Frontal cortex (tissue), 4 donors: Measurements from ENCODE around the gene PLEKHG3. TPM values are rescaled to one million over a fixed set of nuclear protein-coding genes. Genes with fewer than 3 reads are reported as not detected.
A peak's percentile ranks its signal among the peaks of the same experiment; 100 is the strongest.

Experiments used
- DNase-seq, 2 donors: peaks; one replicate each; pipeline ENCODE4 v3.0.0; 2012; ENCODE audit warnings: low spot score in 2 of 2
- FAIRE-seq: peaks from 2 replicates; lab custom pipeline; 2012; peaks lifted over from hg19 to GRCh38; lab: Jason Lieb, UNC
- total RNA-seq: library from RNA; depleted of rRNA; stranded (reverse); fragments of >200 nt; gene quantifications from one replicate; pipeline ENCODE4 v1.2.3, GENCODE V29; 2014
- donor health status: control.
- donor health status: control.
- donor health status: control.

PLEKHG3 gene
- total RNA-seq, 1 donor from 2014 or later = 7.3 TPM

GRCh38 chr14:64704743-64705380, 638 bp downstream of the PLEKHG3 start:
- DNase-seq (no peak), FAIRE-seq (no peak)

- peak in 1 of 2 donors; percentile 54 for DNase-seq
- no peak for FAIRE-seq
These were observed 1.3 kb downstream of the PLEKHG3 start for GRCh38 chr14:64705381-64706118.

- DNase-seq (no peak), FAIRE-seq (no peak)
These were observed 1.9 kb downstream of the PLEKHG3 start for GRCh38 chr14:64706119-64706592.

GRCh38 chr14:64706593-64707193, 2.5 kb downstream of the PLEKHG3 start:
- FAIRE-seq (no peak), DNase-seq (peak in 1 of 2 donors; percentile 78)

- FAIRE-seq = no peak
- no peak for DNase-seq
These were observed 3.4 kb downstream of the PLEKHG3 start for GRCh38 chr14:64707661-64708060.

GRCh38 chr14:64708148-64709004, 4.2 kb downstream of the PLEKHG3 start:
- FAIRE-seq (no peak), DNase-seq (no peak)

- no peak for FAIRE-seq
These were observed 4.9 kb downstream of the PLEKHG3 start for GRCh38 chr14:64709126-64709525.

GRCh38 chr14:64711039-64711438, 6.8 kb downstream of the PLEKHG3 start:
- FAIRE-seq = no peak
- DNase-seq = no peak

More at GRCh38 chr14:64709126-64709525, 4.9 kb downstream of the PLEKHG3 start:
- DNase-seq = no peak

GRCh38 chr14:64713677-64714076, 9.5 kb downstream of the PLEKHG3 start:
- no peak for DNase-seq
- FAIRE-seq = no peak

GRCh38 chr14:64714432-64715025, 10.3 kb downstream of the PLEKHG3 start:
- no peak for FAIRE-seq

GRCh38 chr14:64715146-64715627, 11.0 kb downstream of the PLEKHG3 start:
- FAIRE-seq (no peak), DNase-seq (no peak)

More at GRCh38 chr14:64714432-64715025, 10.3 kb downstream of the PLEKHG3 start:
- no peak for DNase-seq

- DNase-seq (no peak), FAIRE-seq (no peak)
These were observed 11.6 kb downstream of the PLEKHG3 start for GRCh38 chr14:64715628-64716412.

GRCh38 chr14:64717870-64718269, 13.6 kb downstream of the PLEKHG3 start:
- no peak for DNase-seq
- FAIRE-seq = no peak

GRCh38 chr14:64718762-64719161, 14.5 kb downstream of the PLEKHG3 start:
- FAIRE-seq (no peak), DNase-seq (no peak)

- FAIRE-seq = no peak
- DNase-seq = no peak
These were observed 15.4 kb downstream of the PLEKHG3 start for GRCh38 chr14:64719601-64720000.

- DNase-seq (no peak), FAIRE-seq (no peak)
These were observed 15.9 kb downstream of the PLEKHG3 start for GRCh38 chr14:64720131-64720576.

GRCh38 chr14:64721391-64721791, 17.2 kb downstream of the PLEKHG3 start:
- FAIRE-seq (no peak), DNase-seq (no peak)

GRCh38 chr14:64721899-64722298, 17.7 kb downstream of the PLEKHG3 start:
- FAIRE-seq (no peak), DNase-seq (no peak)
